HepG2 (cell line): ENCODE results near the gene LATS2. TPM values are rescaled to one million over a fixed set of nuclear protein-coding genes. Genes with fewer than 3 reads are reported as not detected.
A peak's percentile ranks its signal among the peaks of the same experiment; 100 is the strongest.

Source experiments
- GMEB2 ChIP-seq: IDR thresholded peaks from 2 replicates; pipeline ENCODE4 v1.6.1; 2016; ENCODE audit warnings: missing biosample characterization, missing genetic modification reagents, low read depth
- HNF4G ChIP-seq, 2 experiments: sonication (generic) in 1 of 2; formaldehyde crosslinking in 1 of 2; IDR thresholded peaks; 2 replicates each; pipeline versions ENCODE4 v1.4.0 to v1.6.1; 2011 to 2020; ENCODE audit warnings: borderline replicate concordance in 2 of 2, low read depth in 2 of 2, mild to moderate bottlenecking in 2 of 2, low read length in 1 of 2, missing genetic modification reagents in 1 of 2, moderate library complexity in 1 of 2
- HNRNPUL1 ChIP-seq: fragments of 200-400 bp; formaldehyde crosslinking; IDR thresholded peaks from 2 replicates; pipeline ENCODE4 v1.6.1; 2017; ENCODE audit warnings: low read depth, mild to moderate bottlenecking, low read length, moderate library complexity
- HOXD1 ChIP-seq: sonication (generic); formaldehyde crosslinking; IDR thresholded peaks from 2 replicates; pipeline ENCODE4 v1.5.0; 2020; ENCODE audit warnings: missing genetic modification reagents
- NR2F1 ChIP-seq, 2 experiments: fragments of 450-650 bp in 1 of 2; formaldehyde crosslinking in 1 of 2; IDR thresholded peaks; 2 replicates each; pipeline versions ENCODE4 v1.5.0 to v1.6.1; 2016 to 2020; ENCODE audit warnings: mild to moderate bottlenecking in 1 of 2, missing compliant biosample characterization in 1 of 2, missing genetic modification reagents in 1 of 2, moderate library complexity in 1 of 2
- PITX1 ChIP-seq: sonication (generic); formaldehyde crosslinking; IDR thresholded peaks from 2 replicates; pipeline ENCODE4 v1.5.1; 2020; ENCODE audit warnings: mild to moderate bottlenecking, missing genetic modification reagents
- SNRNP70 ChIP-seq: fragments of 200-400 bp; formaldehyde crosslinking; IDR thresholded peaks from 2 replicates; pipeline ENCODE4 v1.6.1; 2017; ENCODE audit warnings: mild to moderate bottlenecking, low read depth, low read length, moderate library complexity
- TFE3 ChIP-seq: IDR thresholded peaks from 2 replicates; pipeline ENCODE4 v1.6.1; 2016
- USF2 ChIP-seq, 2 experiments: sonication (generic) in 1 of 2; formaldehyde crosslinking in 1 of 2; IDR thresholded peaks; 2 replicates each; pipeline versions ENCODE4 v1.5.1 to v1.6.1; 2011 to 2020; ENCODE audit warnings: borderline replicate concordance in 1 of 2, low read depth in 1 of 2, low read length in 1 of 2, mild to moderate bottlenecking in 1 of 2, missing genetic modification reagents in 1 of 2, moderate library complexity in 1 of 2
- XRCC5 ChIP-seq: fragments of 200-400 bp; formaldehyde crosslinking; optimal IDR thresholded peaks from 2 replicates; pipeline ENCODE3; 2017; ENCODE audit warnings: mild to moderate bottlenecking, low read length
- ZBTB44 ChIP-seq: sonication (generic); formaldehyde crosslinking; IDR thresholded peaks from 2 replicates; pipeline ENCODE4 v1.4.0; 2020; ENCODE audit warnings: missing genetic modification reagents
- ZC3H4 ChIP-seq: sonication (generic); formaldehyde crosslinking; IDR thresholded peaks from 2 replicates; pipeline ENCODE4 v1.4.0; 2020; ENCODE audit warnings: missing genetic modification reagents, borderline replicate concordance
- ZFP90 ChIP-seq: sonication (generic); formaldehyde crosslinking; IDR thresholded peaks from 2 replicates; pipeline ENCODE4 v1.8.0; 2022; ENCODE audit warnings: missing genetic modification reagents, mild to moderate bottlenecking, inconsistent platforms, borderline replicate concordance
- ZNF282 ChIP-seq: fragments of 450-650 bp; IDR thresholded peaks from 2 replicates; pipeline ENCODE4 v1.6.1; 2018; ENCODE audit not compliant: partially characterized antibody
- ZNF296 ChIP-seq: sonication (generic); formaldehyde crosslinking; conservative IDR thresholded peaks from 2 replicates; pipeline ENCODE4 v1.5.0; 2020; ENCODE audit warnings: mild to moderate bottlenecking, missing genetic modification reagents
- ZNF549 ChIP-seq: sonication (generic); formaldehyde crosslinking; IDR thresholded peaks from 2 replicates; pipeline ENCODE4 v1.5.0; 2020; ENCODE audit warnings: missing genetic modification reagents
- ZNF567 ChIP-seq: sonication (generic); formaldehyde crosslinking; IDR thresholded peaks from 2 replicates; pipeline ENCODE4 v1.8.1; 2023; ENCODE audit warnings: mild to moderate bottlenecking, missing genetic modification reagents, borderline replicate concordance
- ZNF572 ChIP-seq: sonication (generic); formaldehyde crosslinking; IDR thresholded peaks from 2 replicates; pipeline ENCODE4 v1.5.1; 2020; ENCODE audit warnings: mild to moderate bottlenecking, missing genetic modification reagents
- ZNF703 ChIP-seq: sonication (generic); formaldehyde crosslinking; IDR thresholded peaks from 2 replicates; pipeline ENCODE4 v1.5.1; 2020; ENCODE audit warnings: missing genetic modification reagents, mild to moderate bottlenecking, moderate library complexity, borderline replicate concordance
- polyA plus RNA-seq, 8 experiments: library from polyadenylated mRNA; depleted of rRNA in 3 of 8; stranded (reverse) in 7 of 8; unstranded in 1 of 8; fragments of >200 nt; fragmentation: Illumina TruSeq in 4 of 8; extraction: Trizol in 4 of 8; gene quantifications; 2 replicates each; pipeline versions ENCODE4 v1.2.1 to v1.2.3, GENCODE V29; 2011 to 2016; ENCODE audit warnings: low read depth in 4 of 8, missing spikeins in 1 of 8, mixed read lengths in 1 of 8; ENCODE audit not compliant: insufficient read depth in 1 of 8
- total RNA-seq, 5 experiments: library from RNA; depleted of rRNA; stranded (reverse); fragments of >200 nt; fragmentation: Illumina TruSeq; extraction: Trizol; gene quantifications; 2 replicates each; pipeline ENCODE4 v1.2.3, GENCODE V29; 2016; ENCODE audit warnings: low read depth in 1 of 5
- TF ChIP-seq, protein P1 (sequence below), 2 experiments: fragments of 450-650 bp in 1 of 2; sonication (generic) in 1 of 2; formaldehyde crosslinking; IDR thresholded peaks; 2 replicates each; pipeline versions ENCODE4 v1.5.0 to v1.8.0; 2020 to 2022; ENCODE audit warnings: mild to moderate bottlenecking in 1 of 2, missing genetic modification reagents in 1 of 2

The LATS2 gene
- total and polyA plus RNA-seq, 2 of the 13 experiments (the other 11 are each of a cell fraction or from before 2014, with no cell fraction given), result 7.3 to 8.5 TPM

- TF ChIP-seq XRCC5 (no peak), PITX1 (CRISPR knock-in tag) (no peak; the same call in none of the 2 replicates), TFE3 (CRISPR knock-in tag) (peak; percentile 92), SNRNP70 (no peak), ZC3H4 (CRISPR knock-in tag) (no peak), ZNF282 (no peak), ZFP90 (CRISPR knock-in tag) (no peak), GMEB2 (CRISPR knock-in tag) (no peak), ZBTB44 (no peak), ZNF572 (CRISPR knock-in tag) (no peak), NR2F1 (CRISPR knock-in tag; IDR thresholded peaks at IDR 0.05) (peak in 1 of 2 experiments; percentile 51; a peak in 1 of 4 replicates), USF2 (IDR thresholded peaks at IDR 0.05; ENCODE audit: low read depth, low read length) (peak; percentile 49; the same call in 1 of the 2 replicates), USF2 (CRISPR knock-in tag; IDR thresholded peaks at IDR 0.05; ENCODE audit: borderline replicate concordance) (peak; percentile 75; the same call in 1 of the 2 replicates), HNRNPUL1 (no peak), HNF4G (IDR thresholded peaks at IDR 0.05; ENCODE audit: borderline replicate concordance, low read depth, low read length) (peak; percentile 21; the same call in 1 of the 2 replicates), HNF4G (CRISPR knock-in tag; IDR thresholded peaks at IDR 0.05; ENCODE audit: borderline replicate concordance, low read depth) (no peak), ZNF296 (CRISPR knock-in tag) (no peak), ZNF703 (CRISPR knock-in tag) (peak; percentile 73; the same call in 1 of the 2 replicates), HOXD1 (peak; percentile 51; the same call in 1 of the 2 replicates), ZNF567 (CRISPR knock-in tag) (no peak), ZNF549 (CRISPR knock-in tag) (no peak)
- TF ChIP-seq, protein P1, sequence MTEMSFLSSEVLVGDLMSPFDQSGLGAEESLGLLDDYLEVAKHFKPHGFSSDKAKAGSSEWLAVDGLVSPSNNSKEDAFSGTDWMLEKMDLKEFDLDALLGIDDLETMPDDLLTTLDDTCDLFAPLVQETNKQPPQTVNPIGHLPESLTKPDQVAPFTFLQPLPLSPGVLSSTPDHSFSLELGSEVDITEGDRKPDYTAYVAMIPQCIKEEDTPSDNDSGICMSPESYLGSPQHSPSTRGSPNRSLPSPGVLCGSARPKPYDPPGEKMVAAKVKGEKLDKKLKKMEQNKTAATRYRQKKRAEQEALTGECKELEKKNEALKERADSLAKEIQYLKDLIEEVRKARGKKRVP (CRISPR knock-in tag; IDR thresholded peaks at IDR 0.05), result peak in 1 of 2 experiments; percentile 75; a peak in 1 of 4 replicates
Measured at GRCh38 chr13:20953245-20953931, 108.0 kb downstream of the LATS2 start (continued).
